Activated CD4-positive, alpha-beta T cell treated with anti-CD3 and anti-CD28 coated beads for 4 hours (primary cell): ENCODE data around the gene CEP170B.

Experiments
- DNase-seq, 2 donors: peaks; one replicate each; pipeline ENCODE4 v3.0.0-alpha.2; 2020

Gene CEP170B

GRCh38 chr14:104868060-104868740 lies 3.1 kb downstream of the CEP170B start:
- no peak for DNase-seq

- no peak for DNase-seq
Observed at GRCh38 chr14:104868811-104869572, 3.9 kb downstream of the CEP170B start.

- no peak for DNase-seq
Observed at GRCh38 chr14:104869669-104870367, 4.8 kb downstream of the CEP170B start.

- DNase-seq: peak; percentile 43 to 51
Observed at GRCh38 chr14:104870368-104871144, 5.5 kb downstream of the CEP170B start.

GRCh38 chr14:104871145-104871655 lies 6.1 kb downstream of the CEP170B start:
- DNase-seq: no peak

GRCh38 chr14:104871656-104872468 lies 6.8 kb downstream of the CEP170B start:
- DNase-seq: no peak

GRCh38 chr14:104872469-104873341 lies 7.6 kb downstream of the CEP170B start:
- DNase-seq: no peak

- DNase-seq: no peak
Observed at GRCh38 chr14:104873380-104874055, 8.4 kb downstream of the CEP170B start.

GRCh38 chr14:104874110-104874531 lies 9.1 kb downstream of the CEP170B start:
- no peak for DNase-seq

GRCh38 chr14:104874571-104875411 lies 9.7 kb downstream of the CEP170B start:
- no peak for DNase-seq

- no peak for DNase-seq
Observed at GRCh38 chr14:104875412-104875751, 10.3 kb downstream of the CEP170B start.

GRCh38 chr14:104875811-104876210 lies 10.7 kb downstream of the CEP170B start:
- no peak for DNase-seq

GRCh38 chr14:104876251-104876699 lies 11.2 kb downstream of the CEP170B start:
- peak in 1 of 2 donors; percentile 27 for DNase-seq

GRCh38 chr14:104877066-104877805 lies 12.2 kb downstream of the CEP170B start:
- DNase-seq: no peak

GRCh38 chr14:104877806-104878550 lies 12.9 kb downstream of the CEP170B start:
- no peak for DNase-seq

- no peak for DNase-seq
Observed at GRCh38 chr14:104878582-104878981, 13.5 kb downstream of the CEP170B start.

GRCh38 chr14:104879201-104879982 lies 14.3 kb downstream of the CEP170B start:
- DNase-seq: no peak
